ENCODE results near the gene LIPI.
"Not testable (repeated sequence)": the region's sequence is repeated elsewhere in the genome, so short reads cannot be mapped to it uniquely, and the experiment has no call there.

Gene LIPI

DNA sequence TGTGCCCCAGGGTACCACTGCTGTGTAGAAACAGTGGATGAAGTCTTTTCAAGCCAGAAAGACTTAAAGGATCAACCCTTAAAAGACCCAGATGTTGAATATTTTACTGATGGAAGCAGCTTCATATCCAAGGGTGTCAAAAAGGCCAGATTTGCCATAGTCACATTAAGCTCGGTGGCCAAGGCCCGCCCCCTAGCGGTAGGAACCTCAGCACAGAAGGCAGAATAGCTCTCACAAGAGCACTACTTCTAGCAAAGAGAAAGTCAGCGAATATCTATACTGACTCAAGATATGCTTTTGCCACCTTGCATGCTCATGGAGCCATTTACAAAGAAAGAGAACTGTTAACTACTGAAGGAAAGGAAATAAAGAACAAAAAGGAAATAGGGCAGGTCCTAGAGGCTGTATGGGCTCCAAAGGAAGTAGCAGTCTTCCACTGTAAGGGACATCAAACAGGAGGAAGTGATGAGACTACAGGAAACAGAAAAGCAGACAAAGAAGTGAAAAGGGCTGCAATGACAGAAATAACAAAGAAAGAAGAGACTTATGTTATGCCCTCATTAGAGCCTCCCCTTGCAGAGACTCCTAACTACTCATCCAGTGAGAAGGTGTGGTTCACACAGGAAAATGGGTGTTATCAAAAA, 90.5 kb downstream of the LIPI start:
- FAIRE-seq = no peak
- TF ChIP-seq, protein P1, sequence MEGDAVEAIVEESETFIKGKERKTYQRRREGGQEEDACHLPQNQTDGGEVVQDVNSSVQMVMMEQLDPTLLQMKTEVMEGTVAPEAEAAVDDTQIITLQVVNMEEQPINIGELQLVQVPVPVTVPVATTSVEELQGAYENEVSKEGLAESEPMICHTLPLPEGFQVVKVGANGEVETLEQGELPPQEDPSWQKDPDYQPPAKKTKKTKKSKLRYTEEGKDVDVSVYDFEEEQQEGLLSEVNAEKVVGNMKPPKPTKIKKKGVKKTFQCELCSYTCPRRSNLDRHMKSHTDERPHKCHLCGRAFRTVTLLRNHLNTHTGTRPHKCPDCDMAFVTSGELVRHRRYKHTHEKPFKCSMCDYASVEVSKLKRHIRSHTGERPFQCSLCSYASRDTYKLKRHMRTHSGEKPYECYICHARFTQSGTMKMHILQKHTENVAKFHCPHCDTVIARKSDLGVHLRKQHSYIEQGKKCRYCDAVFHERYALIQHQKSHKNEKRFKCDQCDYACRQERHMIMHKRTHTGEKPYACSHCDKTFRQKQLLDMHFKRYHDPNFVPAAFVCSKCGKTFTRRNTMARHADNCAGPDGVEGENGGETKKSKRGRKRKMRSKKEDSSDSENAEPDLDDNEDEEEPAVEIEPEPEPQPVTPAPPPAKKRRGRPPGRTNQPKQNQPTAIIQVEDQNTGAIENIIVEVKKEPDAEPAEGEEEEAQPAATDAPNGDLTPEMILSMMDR (IDR thresholded peaks at IDR 0.05; ENCODE audit: insufficient read depth, missing control alignments) = no peak
- no peak for DNase-seq (ENCODE audit: insufficient read length, low spot score)

DNA sequence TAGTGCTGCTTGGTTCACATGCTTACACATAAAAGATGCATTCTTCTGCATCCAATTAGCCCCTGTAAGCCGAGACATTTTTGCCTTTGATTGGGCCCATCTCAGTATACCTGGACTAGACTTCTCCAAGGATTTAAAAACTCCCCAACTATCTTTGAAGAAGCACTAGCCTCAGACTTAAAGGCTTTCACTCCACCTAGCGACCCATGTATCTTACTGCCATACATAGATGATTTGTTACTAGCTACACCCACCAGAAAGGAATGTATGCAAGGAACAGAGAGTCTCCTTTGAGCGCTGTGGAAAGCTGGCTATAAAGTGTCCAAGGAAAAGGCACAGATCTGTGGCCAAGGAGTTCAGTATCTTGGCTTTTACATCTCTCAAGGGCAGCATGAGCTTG, 91.7 kb downstream of the LIPI start:
- no peak for FAIRE-seq
- TF ChIP-seq, protein P1 (IDR thresholded peaks at IDR 0.05; ENCODE audit: insufficient read depth, missing control alignments) = no peak

DNA sequence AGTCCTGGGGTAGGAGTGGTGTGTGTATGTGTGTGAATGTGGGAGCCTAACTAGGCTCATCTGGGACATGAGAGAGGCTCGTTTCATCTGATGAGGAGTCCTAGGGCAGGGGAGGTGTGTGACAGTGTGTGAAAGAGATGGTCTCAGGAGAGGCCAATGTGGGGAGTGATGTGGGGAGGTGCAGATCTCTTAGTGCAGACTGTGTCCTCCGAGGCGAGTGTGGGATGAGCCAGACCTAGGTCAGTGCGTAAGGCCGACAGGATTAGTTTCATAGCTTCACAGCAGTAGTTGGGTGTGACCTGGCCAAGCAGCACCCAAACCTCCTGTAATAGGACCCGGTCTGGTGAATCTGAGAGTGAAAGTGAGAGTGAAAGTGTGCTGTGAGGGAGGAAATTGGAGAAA, 94.7 kb downstream of the LIPI start:
- DNase-seq (ENCODE audit: insufficient read length, low spot score) (no peak), FAIRE-seq (no peak)
- TF ChIP-seq, protein P1 (IDR thresholded peaks at IDR 0.05; ENCODE audit: insufficient read depth, missing control alignments) = no peak

More for the DNA sequence above, 91.7 kb downstream of the LIPI start:
- DNase-seq (ENCODE audit: insufficient read length, low spot score) = no peak

DNA sequence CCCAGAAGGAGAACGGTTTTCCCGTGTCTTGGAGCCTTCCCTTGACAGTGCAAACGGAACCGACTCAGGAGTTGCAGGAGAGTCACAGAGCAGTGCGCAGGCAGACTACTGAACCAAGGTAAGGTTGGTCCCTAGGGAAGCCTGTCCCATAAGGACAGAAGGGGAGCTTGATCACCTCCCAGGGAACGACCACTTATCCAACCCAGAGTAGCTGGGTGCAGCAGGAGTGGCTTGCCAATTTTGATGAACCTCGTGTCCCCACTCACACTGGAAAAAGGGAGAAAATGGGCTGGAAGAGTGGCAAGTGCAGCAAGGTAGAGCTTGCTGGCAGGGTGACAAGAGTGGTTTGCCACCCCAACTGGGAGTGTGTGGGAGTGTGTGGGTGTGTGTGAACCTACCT, 95.1 kb downstream of the LIPI start:
- FAIRE-seq (no peak), DNase-seq (ENCODE audit: insufficient read length, low spot score) (no peak)
- TF ChIP-seq, protein P1 (IDR thresholded peaks at IDR 0.05; ENCODE audit: insufficient read depth, missing control alignments) = no peak

DNA sequence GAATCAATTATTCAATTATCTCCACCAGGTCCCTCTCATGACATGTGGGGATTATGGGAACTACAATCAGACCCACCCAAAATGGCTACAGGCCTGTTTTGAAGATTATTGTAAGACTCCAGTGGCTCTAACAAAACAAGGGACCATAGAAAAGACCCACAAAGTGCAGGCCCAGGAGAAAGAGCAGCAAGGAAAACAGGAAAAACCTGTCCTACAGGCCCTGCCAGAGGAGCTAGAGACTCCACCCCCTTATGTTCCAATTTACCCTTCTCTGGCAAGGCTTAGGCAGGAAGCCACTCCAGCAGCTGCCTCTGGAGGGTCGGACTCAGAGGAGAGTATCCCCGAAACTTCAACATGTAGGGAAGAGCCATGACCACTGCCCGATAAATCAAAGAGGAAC, 96.5 kb downstream of the LIPI start:
- TF ChIP-seq, protein P1 (IDR thresholded peaks at IDR 0.05; ENCODE audit: insufficient read depth, missing control alignments) = no peak
- no peak for FAIRE-seq
- no peak for DNase-seq (ENCODE audit: insufficient read length, low spot score)

DNA sequence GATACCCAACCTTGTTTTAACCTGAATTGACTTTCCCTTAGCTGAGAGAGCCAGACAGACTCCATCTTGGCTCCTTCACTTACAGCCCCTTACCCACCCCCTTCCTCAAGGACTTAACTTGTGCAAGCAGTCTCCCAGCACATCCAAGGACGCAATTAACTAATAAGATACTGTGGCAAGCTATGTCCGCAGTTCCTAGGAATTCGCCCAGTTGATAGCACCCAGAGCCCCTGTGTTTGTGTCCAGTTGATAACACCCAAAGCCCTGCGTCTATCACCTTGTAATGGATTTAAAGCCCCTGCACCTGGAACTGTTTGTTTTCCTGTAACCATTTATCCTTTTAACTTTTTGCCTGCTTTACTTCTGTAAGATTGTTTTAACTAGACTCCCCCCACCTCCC, 106.2 kb downstream of the LIPI start:
- DNase-seq (ENCODE audit: insufficient read length, low spot score); FAIRE-seq: not testable (repeated sequence)

DNA sequence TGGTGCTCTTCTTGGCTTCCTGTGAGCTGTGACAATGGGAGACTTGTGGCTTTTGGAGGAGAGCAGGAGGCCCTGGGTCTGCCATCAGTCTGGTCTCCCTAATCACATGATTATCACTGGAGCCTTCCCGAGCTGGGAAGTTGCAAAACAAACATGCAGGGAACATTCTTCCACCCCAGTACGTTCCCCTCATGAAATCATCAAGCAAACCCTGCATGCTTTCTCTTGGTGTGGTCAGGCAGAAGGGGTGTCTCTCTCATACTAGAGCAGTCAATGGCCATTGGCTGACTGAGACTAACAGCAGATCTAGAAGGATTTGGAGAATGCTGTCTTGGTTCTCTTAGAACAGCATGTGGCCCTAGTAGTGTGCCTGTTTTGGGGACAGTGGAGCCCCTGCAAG, 111.2 kb downstream of the LIPI start:
- TF ChIP-seq, protein P1 (IDR thresholded peaks at IDR 0.05; ENCODE audit: insufficient read depth, missing control alignments) = no peak
- FAIRE-seq = no peak

More for the DNA sequence above, 111.2 kb downstream of the LIPI start:
- no peak for DNase-seq (ENCODE audit: insufficient read length, low spot score)

Measured in D721Med (cell line).